Panc1 (cell line): ENCODE results near the gene SF3B5. TPM values are rescaled to one million over a fixed set of nuclear protein-coding genes. Genes with fewer than 3 reads are reported as not detected.

ENCODE experiments used
- ATAC-seq: fragments of 200-7000 bp; cut with Tn5 transposase; 2 replicates; pipeline ENCODE4 v1.9.1; 2020; ENCODE audit warnings: mild to moderate bottlenecking, moderate library complexity
- BruUV-seq: library from RNA; stranded (reverse); fragments of 400-500 nt; replicated peaks from 2 replicates; lab custom pipeline; 2021; lab: Mats Ljungman, UMichigan
- CTCF ChIA-PET: fragments of 300-600 bp; sonication (Branson Sonifier 250); formaldehyde crosslinking; loops from one replicate; lab custom pipeline; 2022; ENCODE audit warnings: antibody characterized with exemption; lab: Charles Lee
- POLR2A ChIA-PET: fragments of 300-600 bp; sonication (Branson Sonifier 250); formaldehyde crosslinking; loops from one replicate; lab custom pipeline; 2022; ENCODE audit warnings: antibody characterized with exemption; lab: Charles Lee
- DNase-seq: peaks from one replicate; pipeline ENCODE4 v3.0.0-alpha.2; 2010; ENCODE audit warnings: low read depth, low spot score
- H3K27ac ChIP-seq: 2 replicates; pipeline ENCODE4 v1.5.1; 2011; ENCODE audit warnings: mild to moderate bottlenecking, low read length, inconsistent platforms
- H3K27me3 ChIP-seq: fragments of 200-500 bp; sonication (Bioruptor generic); 2 replicates; pipeline ENCODE4 v1.6.0; 2014; ENCODE audit warnings: low read length, inconsistent platforms; ENCODE audit not compliant: control insufficient read depth, insufficient read depth
- H3K36me3 ChIP-seq: fragments of 200-500 bp; sonication (Bioruptor generic); 2 replicates; pipeline ENCODE4 v1.5.1; 2014; ENCODE audit warnings: inconsistent platforms, mild to moderate bottlenecking, low read length, moderate library complexity; ENCODE audit not compliant: control insufficient read depth, insufficient read depth
- H3K4me1 ChIP-seq: 2 replicates; pipeline ENCODE4 v1.5.1; 2011; ENCODE audit warnings: inconsistent platforms, mild to moderate bottlenecking, low read length, moderate library complexity; ENCODE audit not compliant: control insufficient read depth, insufficient read depth
- H3K4me3 ChIP-seq, 2 experiments: 2 replicates each; pipeline ENCODE4 v1.5.1; 2011 to 2012; ENCODE audit warnings: low read depth in 2 of 2, low read length in 2 of 2, mild to moderate bottlenecking in 2 of 2, inconsistent platforms in 1 of 2, moderate library complexity in 1 of 2
- H3K9me3 ChIP-seq: fragments of 200-500 bp; sonication (Bioruptor generic); 2 replicates; pipeline ENCODE4 v1.5.1; 2014; ENCODE audit warnings: low read depth, mild to moderate bottlenecking, inconsistent platforms, low read length, moderate library complexity; ENCODE audit not compliant: control insufficient read depth, insufficient read depth
- CTCF ChIP-seq: fragments of 450-650 bp; IDR thresholded peaks from 2 replicates; pipeline ENCODE4 v1.5.1; 2017; ENCODE audit warnings: mild to moderate bottlenecking
- POLR2AphosphoS5 ChIP-seq: IDR thresholded peaks from 2 replicates; pipeline ENCODE4 v1.6.1; 2012; ENCODE audit warnings: mild to moderate bottlenecking, low read depth, low read length, moderate library complexity
- REST ChIP-seq, 2 experiments: IDR thresholded peaks; 2 replicates each; pipeline ENCODE4 v1.6.1; 2011 to 2012; ENCODE audit warnings: low read depth in 2 of 2, control low read depth in 1 of 2, low read length in 1 of 2, mild to moderate bottlenecking in 1 of 2, moderate library complexity in 1 of 2; ENCODE audit not compliant: insufficient read depth in 1 of 2
- SIN3A ChIP-seq: IDR thresholded peaks from 2 replicates; pipeline ENCODE4 v1.6.1; 2012; ENCODE audit warnings: low read depth, mild to moderate bottlenecking, low read length, moderate library complexity, borderline replicate concordance; ENCODE audit not compliant: insufficient read depth
- TCF7L2 ChIP-seq: IDR thresholded peaks from 2 replicates; pipeline ENCODE4 v1.6.1; 2011; ENCODE audit warnings: mild to moderate bottlenecking, low read depth, low read length, inconsistent platforms
- in situ Hi-C: cut with HindIII; loops from 2 replicates; pipeline ENCODE4 v1.10.0; 2016; ENCODE audit warnings: low sequenced_read_pairs, low pct_unique_long_range_greater_than_20kb
- intact Hi-C: fragments of 100-400 bp; cut with micrococcal nuclease; formaldehyde crosslinking; loops from one replicate; pipeline ENCODE4 v1.10.0; 2022; ENCODE audit not compliant: unreplicated experiment
- total RNA-seq: library from RNA; stranded (reverse); gene quantifications from one replicate; pipeline ENCODE4 v1.2.1, GENCODE V29; 2021; ENCODE audit not compliant: unreplicated experiment

Gene SF3B5
- total RNA-seq, 1 experiment from 2014 or later = 128 TPM

- no TSS peak for BruUV-seq
- Histone ChIP-seq H3K27ac (no peak overlapping the region), H3K27me3 (peaks cover 28% of the 10 kb centered on the region; the same call in 1 of the 2 replicates), H3K4me1 (no peaks in the 10 kb centered on the region), H3K4me3 (no peak overlapping the region), H3K36me3 (no peaks in the 10 kb centered on the region), H3K9me3 (no peaks in the 10 kb centered on the region)
- ATAC-seq = no peak
- ChIA-PET POLR2A (no interaction called here), CTCF (no interaction called here)
- TF ChIP-seq SIN3A (no peak), REST (IDR thresholded peaks at IDR 0.05; ENCODE audit: insufficient read depth in 1 of 2, low read depth in 2 of 2, low read length in 1 of 2) (no peak), POLR2AphosphoS5 (no peak), TCF7L2 (no peak)
- DNase-seq = no peak
- in situ Hi-C loops (no loop called here), intact Hi-C loops (no loop called here)
Observed at GRCh38 chr6:144069506-144069905, 25.9 kb downstream of the SF3B5 start.

GRCh38 chr6:144068794-144069193 lies 26.6 kb downstream of the SF3B5 start:
- no peaks in the 10 kb centered on the region for H3K9me3 ChIP-seq
- intact Hi-C loops (no loop called here), in situ Hi-C loops (no loop called here)
- no TSS peak for BruUV-seq
- ChIA-PET CTCF (no interaction called here), POLR2A (no interaction called here)
- H3K27ac ChIP-seq = no peak overlapping the region
- no peak for TF ChIP-seq TCF7L2
- TF ChIP-seq SIN3A = no peak
- TF ChIP-seq POLR2AphosphoS5 = no peak
- peaks cover 28% of the 10 kb centered on the region; the same call in 1 of the 2 replicates for H3K27me3 ChIP-seq
- H3K4me3 ChIP-seq = no peak overlapping the region
- DNase-seq = no peak
- no peak for ATAC-seq
- no peaks in the 10 kb centered on the region for H3K36me3 ChIP-seq
- no peaks in the 10 kb centered on the region for H3K4me1 ChIP-seq

GRCh38 chr6:144066741-144067484 lies 28.5 kb downstream of the SF3B5 start:
- ChIA-PET CTCF (no interaction called here), POLR2A (no interaction called here)
- intact Hi-C loops = no loop called here
- Histone ChIP-seq H3K4me3 (no peak overlapping the region), H3K36me3 (no peaks in the 10 kb centered on the region), H3K27ac (no peak overlapping the region), H3K27me3 (peaks cover 34% of the 10 kb centered on the region), H3K9me3 (no peaks in the 10 kb centered on the region), H3K4me1 (peaks cover 6% of the 10 kb centered on the region)
- in situ Hi-C loops = no loop called here
- BruUV-seq = no TSS peak
- DNase-seq = no peak
- no peak for ATAC-seq
- TF ChIP-seq CTCF (no peak), TCF7L2 (no peak), SIN3A (no peak), POLR2AphosphoS5 (no peak), REST (IDR thresholded peaks at IDR 0.05; ENCODE audit: insufficient read depth in 1 of 2, low read depth in 2 of 2, low read length in 1 of 2) (no peak)
